Endothelial cell of umbilical vein (primary cell): ENCODE measurements around the gene OR13F1. TPM values are rescaled to one million over a fixed set of nuclear protein-coding genes. Genes with fewer than 3 reads are reported as not detected.

Source experiments
- BruUV-seq: library from RNA; stranded (reverse); fragments of 400-500 nt; replicated peaks from 2 replicates; lab custom pipeline; 2021; lab: Mats Ljungman, UMichigan
- CTCF ChIA-PET: fragments of 300-600, 350-600 bp; sonication (Branson Sonifier 250); formaldehyde crosslinking; loops from one replicate; lab custom pipeline; 2021; ENCODE audit warnings: antibody characterized with exemption, inconsistent platforms; lab: Charles Lee
- POLR2A ChIA-PET: fragments of 300-600, 350-600 bp; sonication (Branson Sonifier 250); formaldehyde crosslinking; loops from one replicate; lab custom pipeline; 2021; ENCODE audit warnings: antibody characterized with exemption, inconsistent platforms; lab: Charles Lee
- DNase-seq: peaks from one replicate; pipeline ENCODE4 v3.0.0-alpha.2; 2011; ENCODE audit warnings: low read depth, low spot score
- FAIRE-seq: peaks from 2 replicates; lab custom pipeline; 2011; peaks lifted over from hg19 to GRCh38; lab: Jason Lieb, UNC
- H2AFZ ChIP-seq: 2 replicates; pipeline ENCODE4 v1.6.0; 2012; ENCODE audit warnings: low read depth, low read length, control low read depth, inconsistent platforms
- H3K27ac ChIP-seq: 2 replicates; pipeline ENCODE4 v1.5.1; 2011; ENCODE audit warnings: low read depth, mild to moderate bottlenecking, control low read depth, low read length, moderate library complexity; ENCODE audit not compliant: insufficient read depth
- H3K27me3 ChIP-seq, 2 experiments: 2 replicates each; pipeline versions ENCODE4 v1.6.0 to v1.6.1; 2011; ENCODE audit warnings: low read length in 2 of 2, mixed read lengths in 1 of 2; ENCODE audit not compliant: control insufficient read depth in 2 of 2, insufficient read depth in 2 of 2
- H3K36me3 ChIP-seq, 2 experiments: 2 replicates in 1 of 2; 3 replicates in 1 of 2; pipeline ENCODE4 v1.5.1; 2011; ENCODE audit warnings: low read length in 2 of 2, mild to moderate bottlenecking in 1 of 2, moderate library complexity in 1 of 2; ENCODE audit not compliant: control insufficient read depth in 2 of 2, insufficient read depth in 2 of 2; ENCODE audit errors: extremely low read depth in 1 of 2
- H3K4me1 ChIP-seq: 3 replicates; pipeline ENCODE4 v1.5.1; 2011; ENCODE audit warnings: mild to moderate bottlenecking, low read length; ENCODE audit not compliant: control insufficient read depth, insufficient read depth; ENCODE audit errors: extremely low read depth
- H3K4me2 ChIP-seq: 2 replicates; pipeline ENCODE4 v1.6.1; 2011; ENCODE audit warnings: low read length, control low read depth, mixed read lengths; ENCODE audit not compliant: insufficient read depth
- H3K4me3 ChIP-seq, 3 experiments: fragments of 200-600 bp in 1 of 3; sonication (generic), shearing (Covaris generic) in 1 of 3; replicated peaks in 1 of 3; 2 replicates each; pipeline ENCODE4 v1.5.1; 2011 to 2016; ENCODE audit warnings: control low read depth in 3 of 3, low read length in 3 of 3, mild to moderate bottlenecking in 2 of 3, inconsistent platforms in 1 of 3, low read depth in 1 of 3, moderate library complexity in 1 of 3; ENCODE audit not compliant: insufficient read depth in 1 of 3
- H3K79me2 ChIP-seq: 2 replicates; pipeline ENCODE4 v1.6.0; 2012; ENCODE audit warnings: low read length, inconsistent platforms; ENCODE audit not compliant: control insufficient read depth, insufficient read depth
- H3K9ac ChIP-seq: replicated peaks from 2 replicates; pipeline ENCODE3; 2011; ENCODE audit warnings: low read length, control low read depth; ENCODE audit not compliant: insufficient read depth; ENCODE audit errors: extremely low read depth
- H3K9me1 ChIP-seq: replicated peaks from 3 replicates; pipeline ENCODE4 v1.6.0; 2011; ENCODE audit warnings: mild to moderate bottlenecking, low read length; ENCODE audit not compliant: control insufficient read depth, insufficient read depth; ENCODE audit errors: extremely low read depth
- H3K9me3 ChIP-seq: replicated peaks from 2 replicates; pipeline ENCODE4 v1.5.1; 2012; ENCODE audit warnings: low read length, inconsistent platforms; ENCODE audit not compliant: control insufficient read depth, insufficient read depth
- H4K20me1 ChIP-seq: replicated peaks from 2 replicates; pipeline ENCODE3; 2011; ENCODE audit warnings: mild to moderate bottlenecking, low read length; ENCODE audit not compliant: control insufficient read depth, insufficient read depth; ENCODE audit errors: extremely low read depth
- CTCF ChIP-seq, 2 donors: IDR thresholded peaks; 1 replicate in 1 of 2; 2 replicates in 1 of 2; pipeline ENCODE4 v1.5.1; 2011; ENCODE audit warnings: low read length in 2 of 2, mild to moderate bottlenecking in 2 of 2, moderate library complexity in 2 of 2, control low read depth in 1 of 2, inconsistent platforms in 1 of 2, low read depth in 1 of 2; ENCODE audit not compliant: insufficient read depth in 1 of 2; ENCODE audit errors: extremely low read depth in 1 of 2
- EZH2 ChIP-seq: IDR thresholded peaks from 2 replicates; pipeline ENCODE4 v1.6.1; 2012; ENCODE audit warnings: borderline replicate concordance, low read depth, mild to moderate bottlenecking, moderate library complexity, low read length, inconsistent platforms; ENCODE audit not compliant: severe bottlenecking
- FOS ChIP-seq: IDR thresholded peaks from 2 replicates; pipeline ENCODE4 v1.6.1; 2011; ENCODE audit warnings: mild to moderate bottlenecking, low read length, moderate library complexity, borderline replicate concordance; ENCODE audit not compliant: insufficient read depth
- GATA2 ChIP-seq: IDR thresholded peaks from 2 replicates; pipeline ENCODE4 v1.7.0; 2011; ENCODE audit warnings: low read depth, mild to moderate bottlenecking, moderate library complexity, mixed read lengths, low read length; ENCODE audit not compliant: insufficient read length, insufficient read depth
- JUN ChIP-seq: IDR thresholded peaks from 2 replicates; pipeline ENCODE4 v1.6.1; 2011; ENCODE audit warnings: borderline replicate concordance, low read depth; ENCODE audit not compliant: insufficient read length, insufficient read depth
- MAX ChIP-seq: IDR thresholded peaks from 2 replicates; pipeline ENCODE4 v1.6.1; 2011; ENCODE audit not compliant: insufficient read depth, insufficient read length
- MYC ChIP-seq: IDR thresholded peaks from one replicate; pipeline ENCODE4 v1.6.1; 2011; ENCODE audit warnings: mild to moderate bottlenecking, low read depth, low read length
- POLR2A ChIP-seq: IDR thresholded peaks from 2 replicates; pipeline ENCODE4 v1.6.1; 2012; ENCODE audit warnings: low read depth, mild to moderate bottlenecking, control low read depth, low read length
- POLR2AphosphoS5 ChIP-seq: IDR thresholded peaks from 2 replicates; pipeline ENCODE4 v1.6.1; 2012; ENCODE audit warnings: low read depth, mild to moderate bottlenecking, control low read depth, low read length, moderate library complexity; ENCODE audit not compliant: insufficient read depth
- dilution Hi-C: fragments of 300-500 bp; cut with MboI; formaldehyde crosslinking; loops from one replicate; pipeline ENCODE4 v1.15.0; 2019; ENCODE audit warnings: low sequenced_read_pairs; ENCODE audit not compliant: extremely low pct_ligation_motif_present
- intact Hi-C: fragments of 100-400 bp; cut with micrococcal nuclease; formaldehyde crosslinking; loops from one replicate; pipeline ENCODE4 v1.10.0; 2022
- polyA plus RNA-seq, 4 experiments: library from polyadenylated mRNA; depleted of rRNA in 3 of 4; stranded (reverse) in 3 of 4; unstranded in 1 of 4; fragments of >200 nt; gene quantifications; 2 replicates each; pipeline versions ENCODE4 v1.2.1 to v1.2.3, GENCODE V29; 2011 to 2012; ENCODE audit warnings: missing spikeins in 1 of 4
- total RNA-seq: library from RNA; stranded (reverse); gene quantifications from 2 replicates; pipeline ENCODE4 v1.2.3, GENCODE V29; 2021

The OR13F1 gene
- total and polyA plus RNA-seq, 2 donors (not counting 3 experiments of a cell fraction or from before 2014, with no cell fraction given) = not detected

GRCh38 chr9:104463864-104464263 lies 40.2 kb upstream of the OR13F1 start:
- FAIRE-seq (no peak), DNase-seq (no peak)
- no peaks in the 10 kb centered on the region for H3K27me3 ChIP-seq
- BruUV-seq = no TSS peak
- H2AFZ ChIP-seq = no peak overlapping the region
- no peak for TF ChIP-seq JUN
- no peak for TF ChIP-seq POLR2A
- TF ChIP-seq MAX = no peak
- TF ChIP-seq GATA2 = no peak
- TF ChIP-seq FOS = no peak
- TF ChIP-seq MYC = no peak
- TF ChIP-seq EZH2 = no peak
- TF ChIP-seq CTCF (IDR thresholded peaks at IDR 0.05; ENCODE audit: extremely low read depth in 1 of 2, insufficient read depth in 1 of 2, low read depth in 1 of 2, low read length in 2 of 2) = no peak
- no peak for TF ChIP-seq POLR2AphosphoS5
- no peak overlapping the region for H3K4me3 ChIP-seq
- H3K4me2 ChIP-seq = no peak overlapping the region
- H3K27ac ChIP-seq = no peak overlapping the region
- H4K20me1 ChIP-seq = no peaks in the 10 kb centered on the region
- dilution Hi-C loops (no loop called here), intact Hi-C loops (no loop called here)
- ChIA-PET CTCF (no interaction called here), POLR2A (no interaction called here)
- no peak overlapping the region for H3K9ac ChIP-seq
- no peaks in the 10 kb centered on the region for H3K79me2 ChIP-seq
- H3K9me1 ChIP-seq = no peaks in the 10 kb centered on the region
- H3K36me3 ChIP-seq = no peaks in the 10 kb centered on the region
- H3K4me1 ChIP-seq = no peaks in the 10 kb centered on the region
- H3K9me3 ChIP-seq = peaks cover 4% of the 10 kb centered on the region
